ENCODE data around the gene FGF21.

DNA sequence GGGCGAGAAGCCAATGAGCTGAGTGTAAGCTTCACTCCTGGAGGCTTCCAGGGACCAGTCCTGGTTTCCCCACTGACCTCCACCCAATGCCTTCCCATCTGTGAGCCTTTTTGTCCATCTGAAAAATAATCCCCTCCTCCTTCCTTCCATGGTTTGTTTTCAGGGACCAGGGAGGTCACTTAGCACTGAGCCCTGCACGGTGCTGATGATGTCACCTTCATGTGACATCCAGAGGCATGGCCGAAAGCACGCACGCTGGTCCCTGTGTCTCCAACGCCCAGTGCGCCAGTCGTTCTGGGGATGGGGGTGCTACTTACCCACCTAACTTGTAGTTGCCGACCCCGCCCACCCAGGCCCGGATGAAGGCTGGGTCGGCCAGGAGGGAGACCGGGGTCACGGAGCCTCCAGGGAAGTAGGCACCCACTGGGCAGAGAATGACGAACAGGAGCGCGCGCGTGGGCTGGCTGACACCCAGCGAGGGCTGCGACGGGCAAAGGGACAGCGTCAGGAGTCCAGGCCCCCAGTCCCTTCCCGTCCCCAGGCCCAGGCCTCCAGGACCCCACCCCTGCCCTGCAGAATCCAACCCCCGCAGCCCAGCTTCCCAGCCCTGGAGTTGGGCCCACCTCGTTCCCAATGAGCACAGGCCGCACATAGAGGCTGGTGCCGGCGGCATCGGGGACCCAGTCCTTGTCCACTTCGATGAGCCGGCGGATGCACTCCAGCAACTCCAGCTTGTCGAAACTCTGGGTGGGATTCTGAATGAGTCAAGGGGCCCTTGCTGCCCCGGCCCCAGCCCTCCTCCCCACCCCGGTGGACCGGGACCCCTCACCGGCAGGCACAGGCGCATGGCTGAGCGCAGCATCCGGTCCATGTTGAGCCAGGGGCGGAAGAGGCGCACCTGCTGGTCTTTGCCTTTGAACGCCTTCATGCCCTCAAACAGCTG is 44.3 kb downstream of the FGF21 start:
- no peak for TF ChIP-seq POLR2A (IDR thresholded peaks at IDR 0.05; ENCODE audit: low read length)
- no peak for TF ChIP-seq GATA1 (IDR thresholded peaks at IDR 0.05; ENCODE audit: low read depth, low read length)

Measured in erythroblast (primary cell).